Cardiac muscle cell (in vitro differentiated cells and primary cell): ENCODE measurements around the gene IGFBP5. TPM values are rescaled to one million over a fixed set of nuclear protein-coding genes. Genes with fewer than 3 reads are reported as not detected.

Experiments
- DNase-seq, 2 donors: peaks; one replicate each; pipeline versions ENCODE4 v3.0.0 to v3.0.0-alpha.2; 2010 to 2017; ENCODE audit warnings: low read depth in 1 of 2, low spot score in 1 of 2
- H3K27ac ChIP-seq: fragments of 200-600 bp; sonication (generic); 2 replicates; pipeline ENCODE4 v1.5.1; 2016
- H3K27me3 ChIP-seq: fragments of 200-600 bp; sonication (generic); 2 replicates; pipeline ENCODE4 v1.6.0; 2016; ENCODE audit warnings: control low read depth
- H3K36me3 ChIP-seq: fragments of 200-600 bp; sonication (generic); 2 replicates; pipeline ENCODE4 v1.5.1; 2016; ENCODE audit warnings: control low read depth
- H3K4me1 ChIP-seq: fragments of 200-600 bp; sonication (generic); 2 replicates; pipeline ENCODE4 v1.8.1; 2017; ENCODE audit warnings: low read depth, mild to moderate bottlenecking, mixed run types
- H3K4me3 ChIP-seq: fragments of 200-600 bp; sonication (generic); 2 replicates; pipeline ENCODE4 v1.5.1; 2016; ENCODE audit warnings: mild to moderate bottlenecking
- H3K9me3 ChIP-seq: fragments of 200-600 bp; sonication (generic); 2 replicates; pipeline ENCODE4 v1.5.1; 2017; ENCODE audit warnings: low read depth, mild to moderate bottlenecking, control low read depth
- polyA plus RNA-seq: library from polyadenylated mRNA; unstranded; fragments of >200 nt; fragmentation: Nextera tagmentation; extraction: Ambion mirVana; gene quantifications from 2 replicates; pipeline ENCODE4 v1.2.1, GENCODE V29; 2016
- total RNA-seq: library from RNA; depleted of rRNA; stranded (reverse); fragments of >200 nt; gene quantifications from 2 replicates; pipeline ENCODE4 v1.2.3, GENCODE V29; 2016
- TF ChIP-seq, protein P1 (sequence below): IDR thresholded peaks from 2 replicates; pipeline ENCODE4 v1.5.1; 2012; ENCODE audit warnings: low read depth, mild to moderate bottlenecking, low read length

Gene IGFBP5
- total and polyA plus RNA-seq, 2 experiments from 2014 or later = 35.2 to 132 TPM

DNA sequence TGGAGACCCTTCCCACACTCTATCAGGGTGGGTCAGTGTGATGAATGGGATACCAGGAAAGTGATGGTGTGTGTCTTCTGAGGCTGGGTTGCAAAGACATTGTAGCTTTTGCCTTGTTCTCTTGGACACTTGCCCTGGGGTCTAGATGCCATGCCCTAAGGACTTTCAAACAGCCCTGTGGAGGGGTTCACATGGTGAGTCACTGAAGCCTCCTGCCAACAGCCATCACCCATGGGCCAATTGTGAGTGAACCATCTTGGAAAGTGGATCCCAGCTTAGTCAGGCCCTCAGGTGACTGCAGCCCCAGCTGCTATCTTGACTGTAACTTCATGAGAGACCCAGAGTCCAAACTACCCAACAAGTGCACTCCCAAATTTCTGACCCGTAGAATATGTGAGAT, 25.8 kb upstream of the IGFBP5 start:
- H3K27me3 ChIP-seq = peaks cover 3% of the 10 kb centered on the region

DNA sequence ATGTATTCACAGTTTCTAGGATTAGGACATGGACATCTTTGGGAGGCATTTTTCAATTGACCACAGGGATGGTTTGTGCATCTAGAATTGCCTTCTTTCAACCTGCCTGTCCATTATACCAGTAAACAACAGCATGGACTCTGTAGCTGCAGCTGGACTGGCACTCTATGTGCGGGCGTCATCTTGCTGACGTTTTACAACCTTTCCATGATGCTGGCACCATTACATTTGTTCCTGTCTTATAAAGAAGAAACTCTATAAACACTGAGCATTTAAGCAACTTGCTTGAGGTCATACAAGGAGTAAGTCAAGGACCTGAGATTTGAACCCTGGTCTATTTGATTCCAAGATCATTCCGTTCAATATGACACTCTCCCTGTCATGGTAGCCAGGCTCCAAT, 25.4 kb upstream of the IGFBP5 start:
- H3K27ac ChIP-seq = no peak overlapping the region
- DNase-seq = no peak
- no peaks in the 10 kb centered on the region for H3K36me3 ChIP-seq
- H3K27me3 ChIP-seq = peaks cover 3% of the 10 kb centered on the region
- TF ChIP-seq, protein P1, sequence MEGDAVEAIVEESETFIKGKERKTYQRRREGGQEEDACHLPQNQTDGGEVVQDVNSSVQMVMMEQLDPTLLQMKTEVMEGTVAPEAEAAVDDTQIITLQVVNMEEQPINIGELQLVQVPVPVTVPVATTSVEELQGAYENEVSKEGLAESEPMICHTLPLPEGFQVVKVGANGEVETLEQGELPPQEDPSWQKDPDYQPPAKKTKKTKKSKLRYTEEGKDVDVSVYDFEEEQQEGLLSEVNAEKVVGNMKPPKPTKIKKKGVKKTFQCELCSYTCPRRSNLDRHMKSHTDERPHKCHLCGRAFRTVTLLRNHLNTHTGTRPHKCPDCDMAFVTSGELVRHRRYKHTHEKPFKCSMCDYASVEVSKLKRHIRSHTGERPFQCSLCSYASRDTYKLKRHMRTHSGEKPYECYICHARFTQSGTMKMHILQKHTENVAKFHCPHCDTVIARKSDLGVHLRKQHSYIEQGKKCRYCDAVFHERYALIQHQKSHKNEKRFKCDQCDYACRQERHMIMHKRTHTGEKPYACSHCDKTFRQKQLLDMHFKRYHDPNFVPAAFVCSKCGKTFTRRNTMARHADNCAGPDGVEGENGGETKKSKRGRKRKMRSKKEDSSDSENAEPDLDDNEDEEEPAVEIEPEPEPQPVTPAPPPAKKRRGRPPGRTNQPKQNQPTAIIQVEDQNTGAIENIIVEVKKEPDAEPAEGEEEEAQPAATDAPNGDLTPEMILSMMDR = no peak
- H3K4me1 ChIP-seq = peaks cover 3% of the 10 kb centered on the region
- H3K9me3 ChIP-seq = no peaks in the 10 kb centered on the region
- no peak overlapping the region for H3K4me3 ChIP-seq

More for the DNA sequence above, 25.8 kb upstream of the IGFBP5 start:
- Histone ChIP-seq H3K4me1 (peaks cover 3% of the 10 kb centered on the region), H3K4me3 (no peak overlapping the region), H3K9me3 (no peaks in the 10 kb centered on the region), H3K36me3 (no peaks in the 10 kb centered on the region), H3K27ac (no peak overlapping the region)
- TF ChIP-seq, protein P1 = no peak
- no peak for DNase-seq

DNA sequence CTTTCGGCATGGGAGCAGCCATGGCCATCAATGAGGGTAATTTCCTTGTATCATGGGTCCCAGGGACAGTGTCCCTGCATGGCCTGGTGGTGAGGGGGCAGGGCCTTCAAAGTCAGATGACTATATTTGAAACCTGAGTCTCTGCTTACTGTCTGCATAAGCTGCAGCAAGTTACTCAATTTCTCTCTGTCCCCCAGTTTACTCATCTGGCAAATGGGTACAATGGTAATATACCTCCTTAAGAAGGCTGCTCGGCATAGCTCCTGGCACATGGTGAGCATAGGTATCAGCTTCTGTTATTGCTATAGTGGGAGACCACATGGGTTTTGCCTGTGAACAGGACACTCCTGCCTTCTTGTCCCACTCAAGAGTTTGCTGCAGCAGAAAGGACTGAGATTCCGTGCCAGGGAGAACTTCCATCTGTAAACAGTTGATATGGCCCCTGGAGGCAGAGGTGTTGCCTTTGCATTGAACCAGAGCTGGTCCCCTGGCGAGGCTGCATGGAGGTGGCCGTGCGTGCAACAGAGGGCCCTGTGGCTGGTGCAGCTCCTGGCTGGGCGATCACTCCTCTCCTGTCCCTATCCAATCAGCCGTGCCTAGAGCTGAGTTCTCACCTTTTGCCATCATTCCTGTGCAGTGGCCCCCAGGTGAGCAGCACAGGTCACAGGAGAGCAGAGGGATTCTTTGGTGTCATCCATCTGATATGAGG, 22.7 kb upstream of the IGFBP5 start:
- TF ChIP-seq, protein P1 = no peak
- Histone ChIP-seq H3K36me3 (no peaks in the 10 kb centered on the region), H3K4me3 (no peak overlapping the region), H3K27ac (no peak overlapping the region), H3K9me3 (no peaks in the 10 kb centered on the region), H3K4me1 (peaks cover 3% of the 10 kb centered on the region), H3K27me3 (no peaks in the 10 kb centered on the region)
- DNase-seq = no peak

DNA sequence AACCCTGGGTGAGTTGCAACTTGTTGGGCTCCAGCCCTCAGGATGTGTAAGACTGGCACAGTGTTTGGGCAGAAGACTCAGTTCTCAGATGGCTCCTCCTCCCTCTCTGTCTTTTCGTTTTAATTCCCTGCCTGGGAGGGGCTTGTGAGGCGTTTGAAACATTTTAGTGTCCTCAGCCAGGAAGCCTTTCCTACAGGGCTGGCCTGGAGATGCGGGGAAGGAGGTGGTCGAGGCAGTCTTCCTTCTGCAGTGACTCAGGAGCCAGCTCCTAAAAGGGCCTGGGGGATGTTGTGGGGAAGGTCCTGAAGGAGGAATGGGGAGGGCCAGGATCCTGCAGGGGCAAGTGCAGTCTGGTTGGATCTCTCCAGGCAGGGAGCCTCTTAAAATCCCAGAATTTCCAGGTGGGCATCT, 22.1 kb upstream of the IGFBP5 start:
- DNase-seq = no peak
- H3K4me1 ChIP-seq = peaks cover 3% of the 10 kb centered on the region
- TF ChIP-seq, protein P1 = no peak
- H3K9me3 ChIP-seq = no peaks in the 10 kb centered on the region
- no peaks in the 10 kb centered on the region for H3K27me3 ChIP-seq
- no peak overlapping the region for H3K4me3 ChIP-seq
- H3K36me3 ChIP-seq = no peaks in the 10 kb centered on the region
- H3K27ac ChIP-seq = no peak overlapping the region

DNA sequence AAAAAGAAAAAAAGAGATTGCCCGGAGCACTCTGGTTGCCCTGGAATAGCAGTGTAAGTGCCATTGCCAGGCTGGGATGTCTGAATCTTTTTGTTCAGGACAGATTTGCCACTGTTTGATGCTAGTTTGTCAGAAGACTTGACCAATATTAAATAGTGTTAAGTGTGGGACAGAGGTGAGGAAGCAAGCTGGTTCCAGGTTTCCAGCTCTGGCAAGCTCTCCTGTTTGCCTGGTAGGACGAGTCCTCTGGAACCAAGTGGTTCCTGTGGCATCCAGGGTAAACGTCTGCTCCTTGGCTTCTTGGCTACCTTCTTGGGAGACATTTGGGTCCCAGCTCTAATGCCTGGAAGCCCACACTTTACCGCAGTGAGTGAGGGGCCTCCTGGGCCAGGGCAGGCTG, 20.8 kb upstream of the IGFBP5 start:
- Histone ChIP-seq H3K4me1 (peaks cover 3% of the 10 kb centered on the region), H3K27me3 (no peaks in the 10 kb centered on the region), H3K27ac (no peak overlapping the region), H3K9me3 (no peaks in the 10 kb centered on the region), H3K36me3 (no peaks in the 10 kb centered on the region), H3K4me3 (no peak overlapping the region)
- TF ChIP-seq, protein P1 = no peak
- DNase-seq = no peak
